ENCODE measurements around the gene PLPP2.
A peak's percentile ranks its signal among the peaks of the same experiment; 100 is the strongest.

Gene PLPP2

GRCh38 chr19:293436-294110 lies 2.4 kb upstream of the PLPP2 start:
- no peak for DNase-seq (ENCODE audit: low spot score)

DNA sequence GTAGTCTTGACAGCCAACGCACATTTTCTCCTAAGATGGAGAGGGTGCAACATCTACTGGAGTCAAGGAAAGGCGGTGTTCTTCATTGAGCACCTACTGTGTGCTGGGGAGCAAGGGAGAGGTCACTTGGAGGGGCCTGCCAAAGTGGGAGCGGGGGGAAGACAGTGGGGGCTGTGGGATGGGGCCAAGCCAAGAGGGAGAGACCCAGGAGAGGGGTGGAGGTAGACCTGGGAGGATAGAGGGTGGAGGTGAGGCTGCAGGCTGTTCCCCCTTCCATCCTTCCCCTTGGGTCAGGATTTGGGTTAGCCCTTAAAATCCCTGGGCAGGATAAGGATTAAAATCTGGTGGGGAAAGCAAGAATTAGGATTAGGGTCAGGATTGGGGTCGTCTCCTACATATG lies 1.7 kb upstream of the PLPP2 start:
- no peak for DNase-seq (ENCODE audit: low spot score)

GRCh38 chr19:292281-292884 lies 1.2 kb upstream of the PLPP2 start:
- DNase-seq (ENCODE audit: low spot score), result no peak

DNA sequence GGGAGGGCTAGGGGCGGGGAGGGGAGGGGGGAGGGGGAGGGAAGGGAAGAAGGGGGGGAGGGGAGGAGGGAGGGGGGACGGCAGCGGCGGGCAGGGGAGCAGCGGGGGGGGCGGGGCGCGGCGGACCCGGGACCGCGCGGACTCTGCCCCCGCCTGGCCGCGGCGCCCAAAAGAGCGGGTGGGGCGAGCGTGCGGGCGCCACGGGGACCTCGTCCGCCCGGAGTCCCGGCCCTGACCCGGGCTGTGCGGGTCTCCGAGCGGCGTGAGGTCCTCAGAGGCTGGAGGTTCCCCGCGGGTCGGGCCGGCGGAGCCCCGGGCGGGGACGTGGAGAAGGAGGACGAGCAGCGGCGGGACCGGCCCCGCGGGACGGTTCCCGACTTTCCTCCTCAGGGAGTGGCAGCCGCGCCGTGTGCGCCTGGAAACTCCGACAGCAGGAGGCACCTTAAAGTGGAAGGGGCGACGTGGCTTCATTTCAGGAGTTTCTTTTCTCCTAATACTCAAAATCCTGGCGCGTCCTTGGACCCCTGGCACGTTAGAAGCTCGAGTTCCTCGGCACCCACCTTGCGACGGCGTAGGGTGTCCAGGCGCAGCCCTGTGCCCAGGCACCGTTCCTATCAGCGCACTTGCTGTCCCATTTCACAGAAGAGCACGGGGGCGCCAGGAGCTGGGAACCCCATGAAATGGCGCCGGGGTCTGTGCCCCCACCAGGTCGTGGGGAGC lies 518 bp upstream of the PLPP2 start:
- DNase-seq (ENCODE audit: low spot score), result no peak

GRCh38 chr19:290372-291005 lies 714 bp downstream of the PLPP2 start:
- DNase-seq (ENCODE audit: low spot score), result peak; percentile 60

DNA sequence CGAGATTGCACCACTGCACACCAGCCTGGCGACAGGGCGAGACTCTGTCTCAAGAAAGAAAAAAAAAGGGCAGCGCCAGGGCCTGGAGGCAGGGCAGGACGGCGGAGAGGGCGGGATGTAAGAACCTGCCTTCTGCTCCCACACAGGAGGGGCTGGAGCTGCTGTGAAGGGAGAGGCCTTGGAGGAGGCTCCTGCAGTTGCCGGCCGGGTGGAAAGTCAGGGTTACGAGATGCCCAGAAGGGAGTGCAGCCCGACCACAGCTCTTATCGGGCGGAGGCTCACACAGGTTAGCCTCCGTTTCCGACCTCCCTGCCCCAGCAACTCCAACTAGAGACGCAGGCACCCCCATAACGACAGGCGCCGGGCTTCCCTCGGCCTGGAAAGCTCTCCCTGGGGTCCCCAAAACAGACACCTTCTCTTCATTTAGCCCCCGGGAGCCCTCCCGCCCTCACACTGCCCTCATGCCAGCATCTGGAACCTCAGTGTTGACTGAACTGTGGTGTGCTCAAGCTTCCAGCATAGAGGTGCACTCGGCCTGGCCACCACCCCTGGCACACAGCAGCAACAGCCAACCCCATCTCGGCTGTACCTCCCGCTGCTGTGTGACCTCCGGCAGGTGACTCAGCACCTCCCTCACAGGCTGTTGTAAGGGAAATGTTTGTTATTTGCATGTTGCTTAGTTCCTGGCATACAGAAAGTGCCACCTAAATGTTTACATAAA lies 1.4 kb downstream of the PLPP2 start:
- DNase-seq (ENCODE audit: low spot score), result no peak

DNA sequence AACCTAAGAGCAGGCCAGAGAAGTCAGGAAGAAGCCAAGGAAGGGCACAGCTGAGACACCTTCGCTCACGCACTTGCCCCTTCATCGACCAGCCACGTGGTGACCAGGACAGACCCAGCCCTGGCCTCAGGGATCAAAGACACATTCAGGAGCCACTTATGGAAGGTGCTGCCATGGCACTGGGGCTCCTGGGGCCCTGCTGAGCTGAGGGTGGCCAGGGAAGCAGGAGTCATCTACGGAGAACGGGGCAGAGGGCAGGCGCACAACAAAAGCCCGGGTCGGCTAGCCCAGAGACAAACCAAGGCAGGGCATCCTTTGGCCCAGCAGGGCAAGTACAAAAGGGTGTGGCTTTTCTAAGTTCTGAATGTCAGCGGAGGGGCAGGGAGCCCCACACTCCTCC lies 2.3 kb downstream of the PLPP2 start:
- no peak for DNase-seq (ENCODE audit: low spot score)

DNA sequence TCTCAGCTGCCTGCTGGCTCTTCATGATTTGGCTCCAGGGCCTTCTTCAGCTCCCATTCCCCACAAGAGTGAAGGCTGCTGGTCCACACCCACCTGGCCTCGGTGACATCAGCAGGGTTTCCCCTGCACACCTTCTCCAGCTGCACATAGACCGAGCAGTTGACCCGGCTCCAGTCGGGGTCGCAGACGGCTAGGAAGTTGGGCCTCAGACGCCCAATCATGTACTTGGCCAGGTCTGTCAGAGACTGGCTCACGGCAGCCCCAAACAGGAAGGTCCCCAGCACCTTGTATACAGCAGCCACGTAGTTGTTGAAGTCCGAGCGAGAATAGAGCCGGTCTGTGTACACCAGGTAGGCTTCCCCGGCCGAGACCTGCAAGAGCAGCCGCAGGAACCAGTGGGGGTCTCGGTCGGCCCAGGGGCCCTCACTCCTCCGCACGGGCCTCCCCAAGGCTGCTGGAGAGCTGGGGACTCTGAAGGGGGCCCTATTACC lies 3.8 kb downstream of the PLPP2 start:
- no peak for DNase-seq (ENCODE audit: low spot score)

- DNase-seq (ENCODE audit: low spot score), result no peak
These were observed 7.8 kb downstream of the PLPP2 start for GRCh38 chr19:283395-283794.

DNA sequence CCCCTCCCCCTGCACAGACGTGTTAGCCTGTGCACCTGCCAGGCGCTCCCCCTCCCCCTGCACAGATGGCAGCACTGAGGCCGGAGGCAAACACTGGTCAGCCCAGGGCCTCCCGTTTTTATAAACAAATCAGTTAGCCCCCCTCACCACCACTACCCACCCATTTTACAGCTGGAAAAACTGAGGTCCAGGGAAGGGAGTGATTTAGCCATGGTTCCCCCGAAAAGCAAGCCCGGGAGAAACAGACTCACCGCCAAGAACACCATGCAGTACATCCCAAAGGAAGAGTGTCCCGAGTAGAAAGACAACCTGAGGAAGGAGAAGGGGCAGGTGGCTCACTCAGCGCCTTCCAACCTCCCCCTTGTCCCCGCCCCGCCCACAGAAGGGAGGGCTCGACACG lies 8.7 kb downstream of the PLPP2 start:
- no peak for DNase-seq (ENCODE audit: low spot score)

DNA sequence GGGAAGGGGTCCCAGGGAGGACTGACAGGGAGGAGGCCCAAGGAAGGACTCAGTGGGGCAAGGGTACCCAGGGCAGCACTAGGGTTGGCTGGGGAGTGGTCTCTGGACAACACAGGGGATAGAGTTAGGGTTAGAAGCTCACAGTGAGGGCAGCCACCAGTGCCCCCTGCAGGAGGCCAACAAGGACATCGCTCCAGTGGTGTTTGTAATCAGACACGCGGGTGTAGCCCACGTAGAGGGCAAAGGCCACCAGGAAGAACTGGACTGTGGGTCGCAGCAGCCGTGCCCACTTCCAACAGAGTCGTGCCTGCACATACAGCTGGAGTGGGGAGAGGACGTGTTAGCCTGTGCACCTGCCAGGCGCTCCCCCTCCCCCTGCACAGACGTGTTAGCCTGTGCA lies 9.2 kb downstream of the PLPP2 start:
- DNase-seq (ENCODE audit: low spot score), result no peak

GRCh38 chr19:281156-281853 lies 9.9 kb downstream of the PLPP2 start:
- DNase-seq (ENCODE audit: low spot score), result no peak

- DNase-seq (ENCODE audit: low spot score), result no peak
These were observed 10.6 kb downstream of the PLPP2 start for GRCh38 chr19:280541-281009.

GRCh38 chr19:279656-280055 lies 11.5 kb downstream of the PLPP2 start:
- DNase-seq (ENCODE audit: low spot score), result no peak

- DNase-seq (ENCODE audit: low spot score), result no peak
These were observed 12.0 kb downstream of the PLPP2 start for GRCh38 chr19:279231-279630.

GRCh38 chr19:277581-278165 lies 13.5 kb downstream of the PLPP2 start:
- no peak for DNase-seq (ENCODE audit: low spot score)

GRCh38 chr19:277131-277530 lies 14.1 kb downstream of the PLPP2 start:
- no peak for DNase-seq (ENCODE audit: low spot score)

DNA sequence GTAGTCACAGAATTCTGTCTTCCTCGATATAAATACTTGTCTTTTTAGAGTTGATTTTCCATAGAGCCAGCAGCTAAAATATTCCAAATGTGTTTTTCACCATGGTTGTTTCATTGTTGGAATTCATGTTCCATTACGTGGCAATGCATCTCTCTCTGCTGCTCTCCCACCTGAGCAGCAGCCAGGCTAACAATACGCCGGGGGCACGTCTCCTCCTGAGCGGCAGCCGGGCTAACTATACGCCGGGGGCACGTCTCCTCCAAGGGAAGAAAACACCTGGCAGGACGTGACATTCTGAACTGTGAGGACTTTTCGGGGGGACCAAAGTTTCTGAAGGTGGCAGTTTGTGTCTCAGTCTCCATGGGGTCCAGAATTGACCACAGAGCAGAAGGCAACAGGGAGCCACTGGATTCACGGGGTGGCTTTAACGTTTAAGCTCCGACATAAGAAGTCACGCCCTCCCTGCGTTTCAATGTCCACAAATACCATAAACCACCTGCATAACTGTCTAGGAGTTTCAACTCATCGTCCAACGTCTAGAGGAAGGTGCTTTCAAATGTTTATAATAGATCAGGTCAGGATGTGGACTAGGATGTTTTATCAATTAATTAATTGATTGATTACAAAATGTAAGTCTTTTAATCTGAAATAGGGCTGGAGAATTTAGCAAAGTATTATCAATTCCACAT lies 15.1 kb downstream of the PLPP2 start:
- no peak for DNase-seq (ENCODE audit: low spot score)

- DNase-seq (ENCODE audit: low spot score), result no peak
These were observed 16.2 kb downstream of the PLPP2 start for GRCh38 chr19:275000-275399.

- DNase-seq (ENCODE audit: low spot score), result no peak
These were observed 17.8 kb downstream of the PLPP2 start for GRCh38 chr19:273393-273792.

All from left forelimb (tissue), 1 donor.